ENCODE data around the gene XIRP1.

Gene XIRP1

DNA sequence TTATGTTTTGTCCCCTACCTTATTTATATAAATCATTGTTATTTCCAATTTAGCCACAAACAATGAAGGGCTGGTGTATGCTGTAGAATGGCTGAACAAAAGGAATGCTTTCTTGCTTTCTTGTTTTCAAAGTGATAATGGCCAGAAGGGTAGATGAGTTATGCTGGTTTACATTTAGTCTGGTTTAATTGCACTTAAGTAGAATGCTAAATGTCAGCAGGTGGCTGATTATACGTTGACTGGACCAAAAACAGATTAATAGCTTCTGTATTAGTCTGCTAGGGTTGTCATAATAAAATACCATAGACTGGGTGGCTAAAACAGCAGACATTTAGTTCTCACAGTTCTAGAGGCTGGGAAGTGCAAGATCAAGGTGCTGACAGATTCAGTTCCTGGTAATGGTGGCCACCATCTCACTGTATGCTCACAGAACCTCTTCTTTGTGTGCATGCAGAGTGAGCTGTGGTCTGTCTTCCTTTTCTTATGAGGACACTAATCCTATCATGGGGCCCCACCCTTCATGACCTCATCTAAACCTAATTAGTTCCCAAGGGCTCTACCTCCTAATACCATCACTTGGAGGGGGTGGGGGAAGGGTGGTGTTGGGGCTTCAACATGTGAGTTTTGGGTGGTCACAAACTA lies 17.1 kb upstream of the XIRP1 start:
- no peak for DNase-seq

DNA sequence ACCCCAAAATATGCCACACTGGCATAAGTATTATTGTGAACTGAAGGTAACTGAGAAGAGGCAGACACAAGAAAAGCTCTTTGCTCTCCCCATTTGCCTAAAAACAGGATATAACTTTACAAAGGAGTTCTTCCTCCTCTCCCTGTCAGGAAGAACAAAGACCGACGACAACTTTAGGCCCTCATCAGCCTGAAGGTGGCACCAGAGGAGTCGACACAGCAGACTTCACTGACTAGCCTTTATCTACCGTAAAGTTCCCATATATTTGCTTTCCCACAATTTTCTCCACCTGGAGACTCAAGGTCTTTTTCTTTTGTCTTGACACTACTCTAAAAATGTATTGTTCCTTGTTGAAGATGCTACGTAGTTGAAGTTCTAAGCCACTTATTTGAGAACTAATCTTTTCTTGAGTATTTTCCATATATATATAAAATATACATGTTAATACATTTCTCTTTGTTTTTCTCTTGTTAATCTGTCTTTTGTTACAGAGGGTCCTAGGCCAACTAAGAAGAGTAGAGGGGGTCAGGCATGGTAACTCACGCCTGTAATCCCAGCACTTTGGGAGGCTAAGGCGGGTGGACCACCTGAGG lies 16.2 kb upstream of the XIRP1 start:
- peak; percentile 34 to 56 for DNase-seq

DNA sequence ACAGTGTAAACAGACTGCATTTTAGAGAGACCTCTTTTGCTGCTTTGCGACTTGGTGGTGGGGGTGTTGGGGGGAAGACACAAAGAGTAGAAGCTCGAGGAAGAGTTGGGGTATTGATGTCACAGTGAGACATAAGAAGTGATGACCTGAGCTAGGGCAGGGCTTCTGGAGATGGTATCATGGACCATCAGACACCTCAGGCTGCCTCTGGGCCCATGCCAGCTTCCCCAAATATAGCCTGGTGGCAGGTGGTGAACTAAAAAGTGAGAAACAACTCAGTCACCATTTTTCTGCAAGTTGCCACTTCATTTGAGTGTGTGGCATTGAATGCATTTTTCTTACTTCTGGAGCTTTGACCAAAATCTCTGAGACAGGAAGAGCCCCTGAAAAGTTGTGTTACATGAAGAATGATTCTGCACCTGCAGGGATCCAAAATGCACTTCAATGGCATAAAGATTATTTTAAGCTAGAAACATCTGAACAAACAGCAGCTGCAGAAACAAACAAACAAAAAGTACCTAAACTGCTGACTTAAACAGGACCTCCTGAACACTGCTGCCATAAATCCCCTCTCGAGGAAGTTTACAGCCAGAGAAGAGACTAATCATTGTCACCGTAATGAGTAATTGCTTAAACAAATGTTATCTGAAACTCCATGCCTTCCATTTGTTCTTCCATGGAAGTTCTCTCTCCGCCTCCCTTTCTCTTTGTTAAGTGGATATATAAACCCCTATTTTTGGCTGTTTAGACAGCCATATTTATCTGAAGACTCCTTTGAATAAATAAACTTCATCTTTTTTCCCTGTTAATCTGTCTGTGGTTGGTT lies 15.2 kb upstream of the XIRP1 start:
- DNase-seq, result no peak

- DNase-seq, result no peak
Observed at GRCh38 chr3:39205919-39206516, 13.6 kb upstream of the XIRP1 start.

- no peak for DNase-seq
Observed at GRCh38 chr3:39205131-39205530, 12.7 kb upstream of the XIRP1 start.

DNA sequence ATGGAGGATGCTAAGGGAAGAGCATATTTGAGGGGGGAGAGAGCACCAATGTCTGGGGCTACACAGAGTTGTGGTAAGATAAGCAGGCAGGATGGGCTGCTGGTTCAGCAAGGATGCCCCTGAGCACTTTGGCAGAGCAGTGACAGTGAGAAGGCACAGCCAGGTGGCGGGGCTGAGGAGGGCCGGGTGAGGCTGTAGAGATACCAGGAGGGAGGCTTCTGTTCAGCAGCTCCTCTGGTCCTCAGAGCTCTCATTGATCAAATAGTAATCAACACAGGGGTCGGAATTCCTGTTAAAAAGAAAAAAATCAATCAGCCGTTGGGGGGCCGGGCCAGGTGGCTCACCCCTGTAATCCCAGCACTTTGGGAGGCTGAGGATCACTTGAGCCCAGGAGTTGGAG lies 11.5 kb upstream of the XIRP1 start:
- DNase-seq, result no peak

- no peak for DNase-seq
Observed at GRCh38 chr3:39203402-39203801, 11.0 kb upstream of the XIRP1 start.

GRCh38 chr3:39202094-39202493 lies 9.7 kb upstream of the XIRP1 start:
- DNase-seq, result no peak

GRCh38 chr3:39196671-39197356 lies 4.4 kb upstream of the XIRP1 start:
- DNase-seq, result no peak

DNA sequence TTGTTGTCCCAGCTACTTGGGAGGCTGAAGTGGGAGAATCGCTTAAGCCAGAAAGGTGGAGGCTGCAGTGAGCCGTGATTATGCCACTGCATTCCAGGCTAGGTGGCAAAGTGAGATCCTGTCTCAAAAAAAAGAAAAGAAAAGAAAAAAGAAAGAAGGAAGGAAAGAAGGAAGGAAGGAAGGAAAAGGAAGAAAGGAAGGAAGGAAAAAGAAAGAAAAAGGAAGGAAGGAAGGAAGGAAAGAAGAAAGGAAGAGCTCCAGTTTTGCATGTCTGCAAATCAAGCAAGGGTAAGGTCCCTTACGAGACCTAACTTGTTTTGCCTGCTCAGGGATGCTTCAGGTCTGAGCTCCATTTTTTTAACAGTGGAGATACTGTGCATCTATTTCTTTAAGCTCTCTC lies 3.6 kb upstream of the XIRP1 start:
- DNase-seq, result no peak

DNA sequence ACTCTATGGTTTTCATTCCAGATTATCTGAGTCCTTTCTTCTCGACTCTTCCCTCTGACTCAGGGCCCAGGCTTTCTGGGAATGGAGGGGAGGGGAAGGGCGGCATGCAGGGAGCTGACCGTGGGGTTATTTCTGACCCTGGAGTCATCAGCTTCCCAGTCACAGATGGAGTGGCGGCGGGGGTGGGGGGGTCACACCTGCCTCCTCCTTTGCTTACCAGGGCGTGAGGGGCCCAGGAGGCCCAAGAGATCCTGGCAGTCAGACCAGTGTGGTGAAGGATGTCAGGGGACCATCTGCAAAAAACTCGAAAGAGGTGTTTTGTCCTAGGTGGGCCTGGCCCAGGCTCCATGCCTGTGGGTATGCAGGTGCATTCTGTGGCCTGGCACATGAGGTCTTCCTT lies 996 bp upstream of the XIRP1 start:
- no peak for DNase-seq

- DNase-seq, result no peak
Observed at GRCh38 chr3:39191773-39192172, 622 bp downstream of the XIRP1 start.

GRCh38 chr3:39191111-39191510 lies 1.3 kb downstream of the XIRP1 start:
- no peak for DNase-seq

DNA sequence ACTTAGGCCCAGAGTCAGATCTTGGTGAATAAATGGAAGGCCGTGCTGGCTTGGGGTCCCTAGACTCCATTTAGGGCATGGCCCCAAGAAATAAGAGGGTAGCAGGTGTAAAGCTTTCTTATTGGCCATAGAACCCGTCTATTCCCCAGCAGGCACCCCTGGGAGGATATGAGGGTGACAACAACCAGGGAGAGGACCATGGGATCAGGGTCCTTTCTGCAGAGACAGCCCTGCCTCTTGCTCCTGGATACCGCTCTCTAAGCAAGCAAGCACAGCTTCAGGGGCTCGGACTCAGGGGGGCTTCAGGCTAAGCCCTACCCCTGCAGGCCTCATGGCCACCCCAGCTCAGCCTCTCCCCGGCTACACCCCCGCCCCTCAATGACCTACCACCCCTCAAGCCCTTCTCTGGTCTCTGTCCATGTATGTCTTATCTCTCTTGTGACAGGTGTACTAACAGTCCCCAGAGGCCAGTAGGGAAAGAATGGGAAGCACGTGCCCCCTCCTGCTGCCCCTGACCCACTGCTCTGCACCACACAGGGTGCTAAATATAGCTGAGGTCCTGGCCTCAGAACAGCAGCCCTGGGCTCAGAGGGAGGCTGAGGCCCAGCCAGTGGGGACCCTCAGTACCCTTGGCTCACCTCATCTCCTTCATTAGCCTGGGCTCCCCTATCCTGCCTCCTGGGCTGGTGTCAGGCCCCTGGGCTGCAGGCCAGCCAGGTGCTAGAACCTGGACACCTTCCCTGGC lies 1.9 kb downstream of the XIRP1 start:
- DNase-seq, result no peak

DNA sequence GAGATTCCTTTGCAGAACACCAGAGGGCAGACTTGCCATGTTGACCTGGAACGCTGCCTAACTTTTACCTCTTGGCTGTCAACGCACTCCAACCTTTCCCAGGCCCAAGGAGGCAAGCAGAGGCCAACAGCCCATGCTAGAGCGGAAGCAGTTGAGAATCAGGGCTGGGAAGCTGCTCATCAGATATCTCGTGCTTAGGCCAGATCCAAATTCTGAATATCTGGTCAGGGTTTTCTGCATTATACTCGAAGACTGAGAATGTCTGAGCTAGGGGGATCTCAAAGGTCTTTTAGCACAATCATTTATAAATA lies 2.5 kb downstream of the XIRP1 start:
- DNase-seq, result peak; percentile 11 to 71

DNA sequence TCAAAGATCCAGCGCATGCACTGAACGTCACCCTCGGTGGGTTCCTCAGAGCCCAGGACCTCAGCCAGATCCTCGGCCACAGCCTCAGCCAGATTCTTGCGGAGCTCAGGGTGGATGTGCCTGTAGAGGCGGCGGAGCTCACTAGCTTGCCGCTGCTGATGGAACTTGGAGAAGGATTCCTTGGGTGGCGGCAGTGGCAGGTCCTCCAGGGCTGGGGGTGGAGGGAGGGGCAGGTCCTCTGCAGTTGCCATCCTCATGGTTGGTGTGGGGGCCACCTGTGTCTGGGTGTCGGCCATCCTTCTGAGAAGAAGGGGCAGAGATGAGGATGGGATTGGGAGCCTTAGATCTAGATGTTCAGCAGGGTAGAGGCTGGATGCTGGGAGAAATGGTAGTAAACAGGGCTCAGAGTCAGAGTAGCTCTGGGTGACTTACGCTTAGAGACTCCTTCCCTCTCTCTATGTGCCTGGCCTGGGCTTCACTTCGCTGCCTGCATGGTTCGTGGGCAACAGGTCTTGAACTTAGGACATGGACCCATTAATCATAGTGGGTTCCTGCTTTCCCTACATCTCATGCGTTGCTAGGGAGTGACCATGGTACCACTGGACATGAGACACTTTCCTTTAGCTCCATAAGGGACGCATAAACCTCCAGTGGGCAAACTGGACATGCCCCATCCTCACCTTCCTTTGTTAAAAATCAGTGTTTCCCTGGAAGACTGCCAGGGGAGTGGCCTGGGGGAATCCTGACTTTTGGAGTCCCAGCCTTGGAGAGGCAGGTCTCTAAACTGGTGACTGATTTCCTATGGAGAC lies 3.0 kb downstream of the XIRP1 start:
- DNase-seq, result no peak

DNA sequence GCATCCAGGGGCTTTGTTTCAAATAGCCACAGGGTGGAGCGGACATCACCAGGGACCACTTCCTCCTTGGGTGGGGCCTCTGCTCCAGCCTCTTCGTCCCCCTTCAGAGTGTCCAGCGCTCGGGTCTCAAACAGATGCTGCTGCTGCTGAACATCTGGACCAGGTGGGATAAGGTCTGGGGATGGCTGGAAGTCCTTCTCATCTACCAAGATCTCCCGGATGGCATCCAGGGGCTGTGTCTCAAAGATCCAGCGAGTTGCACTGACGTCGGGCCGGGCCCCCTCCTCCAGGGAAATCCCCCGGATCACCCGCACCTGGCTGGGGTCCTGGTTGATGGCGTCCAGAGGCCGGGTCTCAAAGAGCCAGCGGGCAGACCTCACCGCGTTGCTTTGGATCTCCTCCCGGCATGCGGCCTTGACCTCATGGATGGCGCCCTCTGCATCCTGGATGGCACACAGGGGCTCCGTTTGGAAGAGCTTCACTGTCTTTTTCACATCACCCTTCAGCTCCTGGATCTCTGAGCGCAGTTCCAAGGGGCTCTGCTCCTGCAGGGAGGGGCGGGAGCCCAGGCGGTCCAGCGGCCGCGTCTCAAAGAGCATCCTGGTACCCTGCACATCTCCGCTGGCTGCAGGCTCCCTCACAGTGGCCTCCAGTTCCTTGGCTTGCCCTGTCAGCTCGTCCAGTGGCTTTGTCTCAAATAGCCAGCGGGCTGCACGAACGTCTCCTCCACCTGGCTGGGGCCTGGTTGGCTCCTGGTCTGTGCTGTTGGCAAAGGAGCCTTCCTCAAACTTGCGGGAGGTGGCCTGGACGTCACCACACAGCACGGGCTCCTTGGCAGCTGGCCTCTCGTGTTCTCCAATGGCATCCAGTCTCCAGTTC lies 3.9 kb downstream of the XIRP1 start:
- DNase-seq, result no peak

DNA sequence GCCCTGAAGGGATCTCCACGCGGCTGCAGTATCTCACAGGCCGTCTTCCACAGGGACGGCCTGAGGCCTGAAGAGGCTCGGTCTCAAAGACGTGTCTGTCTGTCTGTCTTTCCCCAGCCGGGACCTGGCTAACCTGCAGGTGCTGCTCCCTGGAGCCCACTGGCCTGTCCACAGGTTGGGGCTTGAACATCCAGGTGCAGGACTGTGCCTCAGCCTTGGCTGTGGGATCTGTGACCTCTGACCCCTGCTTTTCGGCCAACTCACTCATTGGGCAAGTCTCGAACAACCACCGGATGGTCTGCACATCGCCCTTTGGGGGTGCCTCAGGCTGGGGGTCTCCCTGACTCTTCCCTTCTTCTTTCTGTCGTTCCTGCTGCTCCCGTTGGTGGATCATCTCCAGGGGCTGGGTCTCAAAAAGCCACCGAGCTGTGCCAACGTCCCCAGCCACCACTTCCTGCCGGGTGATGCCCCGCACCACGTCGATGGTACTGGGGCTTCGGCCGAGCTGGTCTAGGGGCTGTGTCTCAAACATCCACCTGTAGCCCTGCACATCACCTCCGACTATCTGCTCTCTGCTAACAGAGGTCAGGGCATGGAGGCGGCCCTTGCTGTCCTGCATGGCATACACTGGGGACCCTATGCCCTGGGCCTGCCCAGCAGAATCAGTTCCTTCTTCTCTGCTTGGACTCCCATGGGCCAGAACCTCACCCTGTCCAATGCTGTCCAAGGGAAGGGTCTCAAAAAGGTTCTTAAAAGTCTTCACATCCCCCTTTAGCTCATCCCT lies 4.8 kb downstream of the XIRP1 start:
- no peak for DNase-seq

- no peak for DNase-seq
Observed at GRCh38 chr3:39186692-39187151, 5.7 kb downstream of the XIRP1 start.
